Stimulated activated naive CD4-positive, alpha-beta T cell (primary cell): ENCODE measurements around the gene C22orf23.
A peak's percentile ranks its signal among the peaks of the same experiment; 100 is the strongest.
"Not testable (repeated sequence)": the region's sequence is repeated elsewhere in the genome, so short reads cannot be mapped to it uniquely, and the experiment has no call there.

Experiments used
- DNase-seq, 6 experiments: peaks; one replicate each; lab custom pipeline; 2025; lab: John Stamatoyannopoulos, UW

Gene C22orf23

DNA sequence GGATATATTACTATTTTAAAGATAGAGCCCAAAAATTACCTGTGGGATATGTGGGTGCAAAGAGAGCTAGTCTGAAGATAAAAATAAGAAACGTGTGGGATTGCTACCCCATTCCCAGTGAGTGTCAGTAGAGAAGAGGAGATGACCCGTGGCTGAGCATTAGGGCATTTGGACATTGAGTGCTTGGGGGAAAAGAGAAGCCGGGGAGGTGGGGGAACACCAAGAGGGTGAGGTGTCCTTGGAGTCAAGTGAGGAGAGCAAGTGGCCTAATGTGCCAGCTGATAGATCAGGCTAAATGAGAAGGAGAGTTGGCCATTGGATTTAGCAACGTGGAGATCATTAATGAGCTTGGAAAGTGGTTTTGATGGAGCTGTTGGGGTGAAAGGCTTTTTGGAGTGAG, 1.3 kb upstream of the C22orf23 start:
- DNase-seq, result no peak

DNA sequence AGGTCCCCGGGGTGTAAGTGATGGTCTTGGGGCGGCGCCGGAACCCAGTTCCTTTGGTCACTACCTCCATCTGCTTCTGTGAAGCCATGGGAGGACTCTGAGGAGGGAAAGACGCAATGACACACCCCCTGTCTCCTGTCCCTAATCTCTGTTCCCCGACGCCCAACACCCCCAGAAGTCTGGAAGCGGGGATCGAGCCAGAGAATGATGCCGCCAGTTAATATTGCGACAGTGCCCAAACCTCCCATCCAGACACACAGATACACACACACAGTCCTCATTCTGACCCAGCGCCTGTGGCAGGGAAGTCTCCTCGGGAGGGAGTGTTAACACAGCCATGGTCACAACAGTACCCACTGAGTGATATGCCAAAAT, 352 bp downstream of the C22orf23 start:
- no peak for DNase-seq

- DNase-seq, result not testable (repeated sequence)
Observed at GRCh38 chr22:37952629-37953028, 772 bp downstream of the C22orf23 start.

GRCh38 chr22:37951305-37951704, 2.1 kb downstream of the C22orf23 start:
- DNase-seq, result no peak

DNA sequence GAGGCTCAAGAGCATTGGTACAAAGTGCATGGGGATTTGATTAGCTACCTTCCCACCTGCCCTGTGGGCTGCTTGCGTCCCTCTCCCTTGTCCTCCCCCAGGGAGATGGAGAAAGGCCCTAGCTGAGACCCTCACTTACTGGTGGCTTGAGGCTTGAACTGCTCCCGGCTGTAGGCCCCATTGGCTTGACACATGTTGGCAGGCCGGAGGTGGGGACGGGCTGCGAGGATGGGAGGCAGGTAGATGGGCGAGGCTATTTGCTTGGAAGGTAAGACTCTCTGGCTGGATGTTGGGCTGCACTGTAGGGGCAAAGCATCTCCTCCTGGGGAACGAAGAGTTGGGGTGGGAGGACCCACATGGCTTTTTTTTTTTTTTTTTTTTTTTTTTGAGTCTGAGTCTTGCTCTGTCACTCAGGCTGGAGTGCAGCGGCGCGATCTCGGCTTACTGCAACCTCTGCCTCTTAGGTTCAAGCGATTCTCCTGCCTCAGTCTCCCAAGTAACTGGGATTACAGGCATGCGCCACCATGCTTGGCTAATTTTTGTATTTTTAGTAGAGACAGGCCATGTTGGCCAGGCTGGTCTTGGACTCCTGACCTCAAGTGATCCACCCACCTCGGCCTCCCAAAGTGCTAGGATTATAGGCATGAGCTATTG, 6.1 kb downstream of the C22orf23 start:
- DNase-seq, result not testable (repeated sequence)

DNA sequence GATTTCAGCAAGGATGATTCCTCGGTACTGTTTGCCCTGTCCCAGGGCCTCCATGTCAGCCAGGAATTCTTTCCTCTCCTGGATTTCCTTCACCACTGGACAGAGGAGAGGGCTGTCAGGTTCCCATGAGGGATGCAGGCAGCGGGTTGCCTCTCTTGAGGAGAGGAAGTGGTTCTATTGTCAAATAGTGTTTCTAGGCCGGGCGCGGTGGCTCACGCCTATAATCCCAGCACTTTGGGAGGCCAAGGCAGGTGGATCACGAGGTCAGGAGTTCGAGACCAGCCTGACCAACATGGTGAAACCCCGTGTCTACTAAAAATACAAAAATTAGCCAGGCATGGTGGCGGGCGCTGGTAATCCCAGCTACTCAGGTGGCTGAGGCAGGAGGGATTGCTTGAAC, 9.0 kb downstream of the C22orf23 start:
- DNase-seq, result not testable (repeated sequence)

DNA sequence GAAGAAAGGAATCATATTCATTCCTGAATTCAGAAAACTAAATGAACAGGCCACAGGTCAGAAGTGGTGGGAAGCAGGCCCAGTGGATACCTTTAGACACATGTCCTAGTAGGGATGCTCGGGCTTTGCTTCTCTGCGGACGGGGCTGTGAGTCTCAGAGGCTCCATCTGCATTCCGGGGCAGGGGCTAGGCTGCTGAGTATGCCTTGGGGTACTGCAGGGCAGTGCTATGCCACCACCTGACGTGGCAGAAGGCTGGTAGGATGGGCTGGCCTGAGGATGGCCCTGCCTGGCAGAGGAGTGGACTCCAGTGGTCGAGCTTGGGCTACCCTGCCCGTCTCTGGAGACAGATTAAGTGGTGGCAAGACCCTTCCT, 9.6 kb downstream of the C22orf23 start:
- DNase-seq, result no peak

DNA sequence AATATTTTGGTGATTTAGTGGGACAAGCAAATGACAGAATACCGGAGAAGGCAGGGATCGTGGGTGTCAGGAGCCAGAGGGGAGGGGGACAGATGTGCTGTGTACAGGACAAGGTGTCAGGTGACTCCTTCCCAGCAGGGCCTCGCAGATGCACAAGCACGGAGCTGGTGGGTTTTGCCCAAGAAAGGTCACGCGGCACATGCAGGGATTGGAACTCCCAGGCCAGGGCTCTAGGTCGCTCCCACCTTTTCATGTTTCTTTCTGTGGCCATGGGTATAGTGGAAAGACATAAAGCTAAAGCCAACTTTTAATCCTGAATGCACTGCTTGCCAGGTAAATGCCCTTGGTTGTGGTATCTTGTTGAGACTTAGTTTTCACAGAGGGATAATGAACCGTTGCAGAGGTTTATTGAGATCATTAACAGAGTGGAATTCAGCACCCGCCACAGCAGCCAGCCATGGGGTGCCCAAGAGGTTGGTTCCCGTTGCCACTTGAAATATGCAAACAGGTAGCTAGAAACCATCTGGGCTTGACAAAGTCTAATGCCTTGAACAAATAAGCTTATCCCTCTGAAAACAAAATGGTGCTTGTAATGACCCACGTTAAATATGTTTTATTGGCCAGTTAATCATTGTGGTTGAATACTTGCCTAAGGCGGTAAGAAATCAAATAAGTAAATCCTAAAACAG, 10.1 kb downstream of the C22orf23 start:
- DNase-seq, result no peak

- DNase-seq, result no peak
Observed at GRCh38 chr22:37942133-37942532, 11.3 kb downstream of the C22orf23 start.

DNA sequence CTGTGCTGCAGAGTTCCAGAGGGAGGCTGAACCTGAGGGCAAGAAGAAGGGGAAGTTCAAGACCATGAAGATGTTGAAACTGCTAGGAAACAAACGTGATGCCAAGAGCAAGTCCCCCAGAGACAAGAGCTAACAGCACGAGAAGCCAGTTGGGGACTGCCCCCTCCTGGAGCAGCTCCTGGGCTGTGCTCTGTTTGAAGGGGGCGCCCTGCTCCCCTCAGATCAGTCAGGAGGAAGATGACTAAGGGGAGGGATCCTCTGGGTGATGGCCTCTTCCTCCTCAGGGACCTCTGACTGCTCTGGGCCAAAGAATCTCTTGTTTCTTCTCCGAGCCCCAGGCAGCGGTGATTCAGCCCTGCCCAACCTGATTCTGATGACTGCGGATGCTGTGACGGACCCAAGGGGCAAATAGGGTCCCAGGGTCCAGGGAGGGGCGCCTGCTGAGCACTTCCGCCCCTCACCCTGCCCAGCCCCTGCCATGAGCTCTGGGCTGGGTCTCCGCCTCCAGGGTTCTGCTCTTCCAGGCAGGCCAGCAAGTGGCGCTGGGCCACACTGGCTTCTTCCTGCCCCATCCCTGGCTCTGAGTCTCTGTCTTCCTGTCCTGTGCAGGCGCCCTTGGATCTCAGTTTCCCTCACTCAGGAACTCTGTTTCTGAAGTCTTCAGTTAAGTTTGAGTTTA, 12.6 kb downstream of the C22orf23 start:
- no peak for DNase-seq

DNA sequence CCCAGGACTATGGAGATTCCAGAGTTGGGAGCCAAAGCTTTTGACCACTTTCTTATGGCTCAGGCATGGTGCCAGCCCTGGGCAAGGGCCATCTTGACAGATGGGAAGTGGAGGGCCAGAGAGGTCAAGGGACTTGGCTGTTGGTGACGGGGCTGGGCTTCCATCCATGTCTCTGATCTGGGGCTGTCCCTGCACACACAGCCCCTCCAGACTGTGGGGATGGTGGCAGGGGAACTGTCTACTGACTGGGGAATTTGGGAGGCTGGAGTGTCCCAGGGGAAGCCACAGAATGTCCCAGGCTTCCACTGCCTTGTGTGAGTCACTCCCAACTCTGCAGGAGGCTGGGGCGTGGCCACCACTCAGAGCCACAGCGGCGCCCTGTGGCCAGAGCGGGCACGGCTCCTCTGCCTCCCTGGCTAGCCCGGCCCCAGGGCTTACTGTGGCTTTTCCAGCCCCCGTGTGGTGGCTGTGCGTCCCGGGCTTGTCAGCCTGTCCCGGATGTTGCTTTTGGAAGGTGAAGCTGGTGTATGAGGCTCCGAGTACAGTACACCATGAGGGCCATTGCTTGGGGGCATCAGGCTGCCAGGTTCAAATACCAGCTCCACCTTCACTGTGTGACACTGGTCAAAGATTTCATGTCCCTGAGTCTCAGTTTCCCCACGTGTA, 19.6 kb downstream of the C22orf23 start:
- DNase-seq, result peak; percentile 54 to 69 (median 64)

- DNase-seq, result no peak
Observed at GRCh38 chr22:37932821-37933578, 20.4 kb downstream of the C22orf23 start.

GRCh38 chr22:37932401-37932800, 21.0 kb downstream of the C22orf23 start:
- no peak for DNase-seq

DNA sequence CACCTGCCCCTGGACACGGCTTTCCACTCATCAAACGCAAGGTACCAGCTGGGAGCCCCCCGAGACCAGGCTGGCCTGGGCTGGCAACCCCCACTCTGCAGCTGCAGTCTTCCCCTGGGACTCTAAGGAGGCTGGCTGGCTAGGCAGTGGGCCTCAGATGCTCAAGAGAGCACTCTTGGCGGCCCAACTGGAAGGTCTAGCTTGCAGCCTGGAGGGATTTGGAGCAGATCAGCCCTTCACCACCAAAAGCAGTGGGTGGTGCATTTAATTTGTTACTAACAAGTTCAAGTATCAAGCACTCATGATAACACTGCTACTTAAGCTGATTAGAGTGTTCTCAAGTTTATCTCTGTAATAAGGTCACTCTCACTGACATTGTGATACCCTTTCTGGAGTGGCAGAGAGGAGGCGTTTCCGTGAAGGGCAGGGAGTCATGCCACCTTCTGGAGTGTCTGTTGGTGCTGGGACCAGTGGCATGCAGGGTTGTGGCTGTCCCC, 21.5 kb downstream of the C22orf23 start:
- no peak for DNase-seq

- DNase-seq, result no peak
Observed at GRCh38 chr22:37930952-37931440, 22.4 kb downstream of the C22orf23 start.

- DNase-seq, result no peak
Observed at GRCh38 chr22:37930270-37930951, 23.0 kb downstream of the C22orf23 start.

GRCh38 chr22:37929390-37929789, 24.0 kb downstream of the C22orf23 start:
- DNase-seq, result no peak

DNA sequence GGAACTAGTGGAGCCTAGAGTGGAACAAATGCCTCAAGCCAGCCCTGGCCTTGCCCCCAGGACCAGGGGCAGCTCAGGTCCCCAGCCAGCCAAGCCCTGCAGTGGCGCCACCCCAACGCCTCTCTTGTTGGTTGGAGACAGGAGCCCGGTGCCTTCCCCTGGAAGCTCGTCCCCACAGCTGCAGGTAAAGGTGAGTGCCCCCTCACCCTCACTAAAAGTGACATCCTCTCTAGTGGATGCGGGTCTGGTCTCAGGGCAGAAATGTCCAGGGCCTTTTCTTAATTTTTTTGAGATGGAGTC, 25.8 kb downstream of the C22orf23 start:
- no peak for DNase-seq

GRCh38 chr22:37926771-37927636, 26.4 kb downstream of the C22orf23 start:
- no peak for DNase-seq

DNA sequence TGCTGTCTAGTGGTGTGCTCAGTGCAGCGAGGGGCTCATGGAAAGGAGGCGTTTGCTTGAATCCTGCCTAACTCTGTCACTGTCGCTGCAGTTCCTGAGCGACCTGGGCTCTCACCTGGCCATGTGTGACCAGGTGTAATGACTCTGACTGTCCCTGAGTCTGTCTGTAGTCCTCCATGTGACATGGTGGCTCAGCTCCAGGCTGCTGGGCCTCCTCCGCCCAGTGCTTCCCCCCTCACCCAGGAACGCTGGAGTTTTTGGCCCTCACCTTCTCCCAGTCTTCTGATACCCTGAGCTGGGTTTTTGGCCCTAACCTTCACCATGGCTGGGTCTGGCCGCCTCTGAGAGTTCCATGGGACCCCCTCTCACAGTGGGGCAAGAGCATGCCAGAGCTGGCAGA, 27.0 kb downstream of the C22orf23 start:
- DNase-seq, result no peak
